Stomach (tissue), 9 donors: Measurements from ENCODE around the gene SPHKAP. TPM values are rescaled to one million over a fixed set of nuclear protein-coding genes. Genes with fewer than 3 reads are reported as not detected.
A peak's percentile ranks its signal among the peaks of the same experiment; 100 is the strongest.

Experiments
- DNase-seq, 2 donors: peaks; one replicate each; pipeline versions ENCODE4 v3.0.0 to v3.0.0-alpha.2; 2013 to 2019
- H3K27ac ChIP-seq, 5 donors: fragments of 200-600 bp in 4 of 5; sonication (generic) in 4 of 5; one replicate each; pipeline ENCODE4 v1.5.1; 2013 to 2019; ENCODE audit warnings: mild to moderate bottlenecking in 1 of 5, moderate library complexity in 1 of 5
- H3K27me3 ChIP-seq, 3 donors: fragments of 200-600 bp; sonication (generic); one replicate each; pipeline ENCODE4 v1.5.1; 2017 to 2019; ENCODE audit warnings: mixed run types in 1 of 3
- H3K36me3 ChIP-seq, 4 donors: fragments of 200-600 bp; sonication (generic); 1 replicate in 3 of 4; 2 replicates in 1 of 4; pipeline ENCODE4 v1.5.1; 2016 to 2019
- H3K4me1 ChIP-seq, 4 donors: fragments of 200-600 bp; sonication (generic); one replicate each; pipeline ENCODE4 v1.5.1; 2016 to 2019
- H3K4me3 ChIP-seq, 4 donors: fragments of 200-600 bp; sonication (generic) in 3 of 4; one replicate each; pipeline ENCODE4 v1.5.1; 2016 to 2019; ENCODE audit warnings: mild to moderate bottlenecking in 1 of 4
- H3K9me3 ChIP-seq, 4 donors: fragments of 200-600 bp; sonication (generic); one replicate each; pipeline ENCODE4 v1.5.1; 2016 to 2019
- EP300 ChIP-seq: sonication (generic); formaldehyde crosslinking; IDR thresholded peaks from one replicate; pipeline ENCODE4 v1.6.1; 2017; ENCODE audit warnings: antibody characterized with exemption
- POLR2A ChIP-seq, 4 donors: fragments of 450-650 bp; IDR thresholded peaks; one replicate each; pipeline ENCODE4 v1.6.1; 2016; ENCODE audit warnings: antibody characterized with exemption in 4 of 4, control low read depth in 2 of 4, mild to moderate bottlenecking in 1 of 4, moderate library complexity in 1 of 4
- POLR2AphosphoS5 ChIP-seq, 3 donors: sonication (generic); formaldehyde crosslinking; IDR thresholded peaks; one replicate each; pipeline ENCODE4 v1.6.1; 2016; ENCODE audit warnings: antibody characterized with exemption in 3 of 3
- WGBS, 5 donors: extraction: QIAGEN DNeasy Blood & Tissue Kit in 3 of 5; methylation state at CpG; one replicate each; pipeline versions ENCODE4 v1.1.5 to v1.1.7; 2013 to 2018; 5-methylcytosine and 5-hydroxymethylcytosine counted together
- intact Hi-C: fragments of 100-400 bp; cut with DNase I; formaldehyde crosslinking; loops from one replicate; pipeline ENCODE4 v1.15.1; 2023; ENCODE audit warnings: low total_unique reads
- polyA plus RNA-seq, 3 donors: library from polyadenylated mRNA; stranded (reverse); fragments of 200-250 nt; gene quantifications; one replicate each; pipeline ENCODE4 v1.2.3, GENCODE V29; 2013
- total RNA-seq, 5 donors: library from RNA; depleted of rRNA; stranded (reverse); fragments of >200 nt; gene quantifications; one replicate each; pipeline versions ENCODE4 v1.1.0 to v1.2.3, GENCODE V29; 2014 to 2016
- TF ChIP-seq, protein P1 (sequence below), 7 experiments: fragments of 450-650 bp in 4 of 7; fragments of 200-600 bp in 3 of 7; sonication (generic) in 3 of 7; IDR thresholded peaks; one replicate each; pipeline ENCODE4 v1.5.1; 2016 to 2019; ENCODE audit warnings: antibody characterized with exemption in 7 of 7, control low read depth in 2 of 7, mild to moderate bottlenecking in 1 of 7
- donor health status: healthy with polysubstance abuse.
- donor health status: Bipolar disorder and iron deficiency.
- donor health status: healthy.

SPHKAP gene
- total and polyA plus RNA-seq, 8 donors, result 0.03 to 2.2 TPM; not detected in 6

- H3K36me3 ChIP-seq, result no peaks in the 10 kb centered on the region
- DNase-seq, result peak; percentile 26 to 56
- H3K4me1 ChIP-seq, result no peaks in the 10 kb centered on the region
- intact Hi-C loops, result no loop called here
- H3K27ac ChIP-seq, result no peak overlapping the region
- TF ChIP-seq, protein P1, sequence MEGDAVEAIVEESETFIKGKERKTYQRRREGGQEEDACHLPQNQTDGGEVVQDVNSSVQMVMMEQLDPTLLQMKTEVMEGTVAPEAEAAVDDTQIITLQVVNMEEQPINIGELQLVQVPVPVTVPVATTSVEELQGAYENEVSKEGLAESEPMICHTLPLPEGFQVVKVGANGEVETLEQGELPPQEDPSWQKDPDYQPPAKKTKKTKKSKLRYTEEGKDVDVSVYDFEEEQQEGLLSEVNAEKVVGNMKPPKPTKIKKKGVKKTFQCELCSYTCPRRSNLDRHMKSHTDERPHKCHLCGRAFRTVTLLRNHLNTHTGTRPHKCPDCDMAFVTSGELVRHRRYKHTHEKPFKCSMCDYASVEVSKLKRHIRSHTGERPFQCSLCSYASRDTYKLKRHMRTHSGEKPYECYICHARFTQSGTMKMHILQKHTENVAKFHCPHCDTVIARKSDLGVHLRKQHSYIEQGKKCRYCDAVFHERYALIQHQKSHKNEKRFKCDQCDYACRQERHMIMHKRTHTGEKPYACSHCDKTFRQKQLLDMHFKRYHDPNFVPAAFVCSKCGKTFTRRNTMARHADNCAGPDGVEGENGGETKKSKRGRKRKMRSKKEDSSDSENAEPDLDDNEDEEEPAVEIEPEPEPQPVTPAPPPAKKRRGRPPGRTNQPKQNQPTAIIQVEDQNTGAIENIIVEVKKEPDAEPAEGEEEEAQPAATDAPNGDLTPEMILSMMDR (IDR thresholded peaks at IDR 0.05), result peak in 4 of 7 experiments; percentile 22 to 40 (median 32)
- no peak for TF ChIP-seq POLR2AphosphoS5 (IDR thresholded peaks at IDR 0.05)
- no peaks in the 10 kb centered on the region for H3K9me3 ChIP-seq
- H3K4me3 ChIP-seq, result no peak overlapping the region
- H3K27me3 ChIP-seq, result no peaks in the 10 kb centered on the region
- WGBS, 5 donors, result 9 to 18% (median 13%) methylated on average over 5 of the region's 5 CpGs
These were observed 132.5 kb downstream of the SPHKAP start for GRCh38 chr2:228048838-228049490.

DNA sequence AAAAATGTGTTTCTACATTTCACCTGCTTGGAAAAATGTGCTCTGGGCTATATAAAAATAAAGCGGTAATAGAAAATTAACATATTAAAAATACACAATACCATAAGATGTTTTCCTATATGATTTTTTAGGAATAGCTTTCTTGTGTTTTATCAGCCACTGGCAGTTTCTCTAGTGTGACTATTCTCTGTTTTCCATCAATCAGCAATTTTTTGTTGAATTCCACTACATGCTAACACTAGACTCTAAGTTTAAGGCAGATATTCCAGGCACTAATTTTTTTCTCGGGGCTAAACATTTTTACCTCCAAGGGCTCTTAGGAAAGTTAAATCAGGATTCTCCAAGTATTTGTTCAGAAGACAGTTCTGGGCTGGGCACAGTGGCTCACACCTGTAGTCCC is 140.5 kb downstream of the SPHKAP start:
- H3K4me3 ChIP-seq, result no peak overlapping the region
- no peaks in the 10 kb centered on the region for H3K27me3 ChIP-seq
- H3K4me1 ChIP-seq, result no peaks in the 10 kb centered on the region
- H3K27ac ChIP-seq, result no peak overlapping the region
- H3K36me3 ChIP-seq, result no peaks in the 10 kb centered on the region
- TF ChIP-seq EP300, result no peak
- TF ChIP-seq POLR2AphosphoS5 (IDR thresholded peaks at IDR 0.05), result no peak
- no peaks in the 10 kb centered on the region for H3K9me3 ChIP-seq
- no peak for DNase-seq
- 90 to 96% (median 95%) methylated on average over 2 of the region's 2 CpGs for WGBS, 5 donors
- intact Hi-C loops, result no loop called here

DNA sequence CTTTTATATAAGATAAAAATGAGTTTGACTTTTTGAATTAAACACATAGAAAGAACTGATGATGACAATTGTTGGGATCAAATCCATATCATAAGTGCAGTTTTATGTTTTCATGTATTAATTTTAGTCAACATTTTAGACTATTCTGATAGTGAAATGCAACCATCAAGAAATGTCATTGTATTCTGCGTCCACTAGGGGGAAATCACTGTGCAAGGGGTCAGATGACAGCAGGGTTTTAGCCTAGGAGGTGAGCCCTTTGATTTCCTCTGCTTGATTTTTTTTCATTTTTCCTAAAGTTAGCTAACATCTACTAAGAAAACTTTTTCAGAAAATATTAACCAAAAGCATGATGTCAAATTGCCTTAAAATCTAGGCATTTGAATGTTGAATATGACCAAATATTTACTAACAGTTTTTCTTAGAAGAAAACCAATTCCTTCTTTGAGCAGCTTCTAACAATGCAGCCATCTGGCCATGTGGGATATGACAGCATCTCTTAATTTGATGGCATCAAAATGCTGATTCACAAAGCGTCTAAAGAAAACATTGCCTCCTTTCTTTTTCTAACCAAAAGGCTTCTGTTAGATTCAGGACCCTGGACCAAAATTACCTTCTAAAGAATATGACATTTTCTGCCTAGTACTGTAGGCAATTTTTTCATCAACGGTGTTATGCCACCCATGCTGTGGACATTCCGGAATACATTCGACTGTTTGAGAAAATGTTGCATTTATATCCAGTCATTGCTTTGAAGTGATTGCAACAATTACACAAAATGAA is 141.5 kb downstream of the SPHKAP start:
- no peaks in the 10 kb centered on the region for H3K36me3 ChIP-seq
- no peak overlapping the region for H3K27ac ChIP-seq
- H3K9me3 ChIP-seq, result no peaks in the 10 kb centered on the region
- intact Hi-C loops, result no loop called here
- no peaks in the 10 kb centered on the region for H3K4me1 ChIP-seq
- DNase-seq, result peak in 1 of 2 donors; percentile 20
- 69 to 72% (median 69%) methylated on average over 5 of the region's 5 CpGs for WGBS, 5 donors
- no peak for TF ChIP-seq POLR2AphosphoS5 (IDR thresholded peaks at IDR 0.05)
- TF ChIP-seq, protein P1 (IDR thresholded peaks at IDR 0.05), result peak in 3 of 7 experiments; percentile 18 to 53 (median 51)
- H3K27me3 ChIP-seq, result no peaks in the 10 kb centered on the region
- H3K4me3 ChIP-seq, result no peak overlapping the region

DNA sequence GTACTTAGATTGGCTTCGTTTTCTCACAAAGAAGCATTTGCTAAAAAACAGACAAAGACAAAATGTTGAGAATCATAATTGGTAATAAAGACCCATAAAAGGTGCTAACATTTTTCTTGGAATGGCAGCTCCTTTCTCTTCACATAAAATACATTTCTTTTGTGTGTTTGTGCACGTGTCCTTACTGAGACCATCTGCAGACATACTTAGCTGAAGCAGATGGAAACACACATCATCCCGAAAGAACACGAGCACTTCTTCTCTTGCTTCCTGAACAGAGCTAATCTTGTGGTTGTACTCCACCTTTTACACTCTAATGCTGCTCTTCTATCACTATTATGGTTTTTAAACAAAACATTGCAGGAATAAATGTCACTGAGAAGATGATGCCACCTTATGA is 142.5 kb downstream of the SPHKAP start:
- 52 to 59% (median 54%) methylated on average over 4 of the region's 4 CpGs for WGBS, 5 donors
- H3K36me3 ChIP-seq, result no peaks in the 10 kb centered on the region
- no peak overlapping the region for H3K4me3 ChIP-seq
- H3K27ac ChIP-seq, result no peak overlapping the region
- intact Hi-C loops, result no loop called here
- H3K4me1 ChIP-seq, result no peaks in the 10 kb centered on the region
- H3K27me3 ChIP-seq, result no peaks in the 10 kb centered on the region
- no peak for TF ChIP-seq POLR2A (IDR thresholded peaks at IDR 0.05)
- no peak for TF ChIP-seq EP300
- TF ChIP-seq POLR2AphosphoS5 (IDR thresholded peaks at IDR 0.05), result no peak
- TF ChIP-seq, protein P1 (IDR thresholded peaks at IDR 0.05), result no peak
- DNase-seq, result no peak
- H3K9me3 ChIP-seq, result no peaks in the 10 kb centered on the region

- intact Hi-C loops, result no loop called here
- no peak for DNase-seq
- TF ChIP-seq POLR2A (IDR thresholded peaks at IDR 0.05) (no peak), EP300 (no peak), POLR2AphosphoS5 (IDR thresholded peaks at IDR 0.05) (no peak)
- TF ChIP-seq, protein P1 (IDR thresholded peaks at IDR 0.05), result no peak
- Histone ChIP-seq H3K4me1 (no peaks in the 10 kb centered on the region), H3K4me3 (no peak overlapping the region), H3K27me3 (no peaks in the 10 kb centered on the region), H3K36me3 (no peaks in the 10 kb centered on the region), H3K9me3 (no peaks in the 10 kb centered on the region), H3K27ac (no peak overlapping the region)
- WGBS, 5 donors, result 42 to 49% (median 46%) methylated on average over 3 of the region's 3 CpGs
These were observed 143.6 kb downstream of the SPHKAP start for GRCh38 chr2:228037915-228038314.
